SK-N-MC (cell line): Measurements from ENCODE around the gene JMJD6.

Source experiments
- EZH2 ChIP-seq: fragments of 200-600 bp; sonication (generic); IDR thresholded peaks from one replicate; pipeline ENCODE4 v1.6.1; 2017; ENCODE audit warnings: antibody characterized with exemption
- POLR2AphosphoS5 ChIP-seq: IDR thresholded peaks from 2 replicates; pipeline ENCODE4 v1.6.1; 2012; ENCODE audit warnings: mild to moderate bottlenecking, low read depth, low read length, borderline replicate concordance

DNA sequence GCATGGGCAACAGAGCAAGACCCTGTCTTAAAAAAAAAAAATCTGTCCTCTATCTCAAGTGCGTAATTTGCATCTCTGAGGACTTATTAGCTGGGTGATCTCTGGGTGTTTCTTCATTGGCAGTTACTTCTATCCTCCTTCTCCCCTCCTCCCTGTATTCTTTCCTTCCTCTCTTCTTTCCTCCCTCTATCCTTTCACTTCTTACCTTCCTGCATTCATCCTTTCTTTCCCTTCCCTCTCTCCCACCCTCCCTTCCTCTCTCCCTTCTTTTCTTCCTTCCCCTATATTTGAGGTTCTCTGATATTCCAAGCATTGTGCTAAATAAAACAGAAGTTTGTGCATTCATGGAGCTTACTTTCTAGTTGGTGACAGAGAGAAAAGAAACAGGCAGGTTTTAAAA, 22.3 kb upstream of the JMJD6 start:
- TF ChIP-seq EZH2 (no peak), POLR2AphosphoS5 (no peak)
